ENCODE data around the gene CYB5R2. TPM values are rescaled to one million over a fixed set of nuclear protein-coding genes. Genes with fewer than 3 reads are reported as not detected.

Gene CYB5R2
- total and polyA plus RNA-seq, 2 donors (not counting 1 experiment from before 2014, with no cell fraction given): 16.2 to 22.5 TPM

GRCh38 chr11:7677071-7677470 is 3.8 kb upstream of the CYB5R2 start:
- no peak overlapping the region for H3K9ac ChIP-seq (ENCODE audit: insufficient read depth, low read length)
- H3K4me2 ChIP-seq (ENCODE audit: extremely low read depth, insufficient read depth, low read length): no peak overlapping the region

GRCh38 chr11:7675631-7676030 is 2.3 kb upstream of the CYB5R2 start:
- Histone ChIP-seq H2AFZ (ENCODE audit: low read length) (no peak overlapping the region), H3K79me2 (ENCODE audit: control insufficient read depth, insufficient read depth, low read length) (no peaks in the 10 kb centered on the region), H3K4me1 (ENCODE audit: control insufficient read depth, extremely low read depth, insufficient read depth, low read length) (no peaks in the 10 kb centered on the region), H3K4me3 (replicated peaks in 1 of 4; ENCODE audit: control extremely low read depth in 1 of 4, insufficient read depth in 1 of 4, low read depth in 3 of 4, low read length in 4 of 4) (no peak overlapping the region), H3K9me3 (ENCODE audit: control insufficient read depth, insufficient read depth, low read depth, low read length) (no peaks in the 10 kb centered on the region), H3K9ac (ENCODE audit: insufficient read depth, low read length) (no peak overlapping the region), H3K27ac (ENCODE audit: insufficient read depth, low read length) (no peak overlapping the region), H3K36me3 (ENCODE audit: control insufficient read depth, insufficient read depth, low read length) (no peaks in the 10 kb centered on the region), H3K4me2 (ENCODE audit: extremely low read depth, insufficient read depth, low read length) (no peak overlapping the region), H3K27me3 (ENCODE audit: control insufficient read depth, insufficient read depth, low read length) (no peaks in the 10 kb centered on the region), H4K20me1 (ENCODE audit: control insufficient read depth, extremely low read depth, insufficient read depth, low read length) (no peaks in the 10 kb centered on the region)
- DNase-seq (ENCODE audit: low read depth in 2 of 2): no peak
- no peak for TF ChIP-seq EZH2 (IDR thresholded peaks at IDR 0.05; ENCODE audit: low read length, missing control alignments)
- no peak for TF ChIP-seq CTCF (conservative IDR thresholded peaks at IDR 0.05 in 1 of 2, IDR thresholded peaks at IDR 0.05 in 1 of 2; ENCODE audit: low read depth in 1 of 2, low read length in 2 of 2)

More at GRCh38 chr11:7677071-7677470, 3.8 kb upstream of the CYB5R2 start:
- Histone ChIP-seq H3K4me3 (replicated peaks in 1 of 4; ENCODE audit: control extremely low read depth in 1 of 4, insufficient read depth in 1 of 4, low read depth in 3 of 4, low read length in 4 of 4) (no peak overlapping the region), H3K9me3 (ENCODE audit: control insufficient read depth, insufficient read depth, low read depth, low read length) (no peaks in the 10 kb centered on the region), H3K27ac (ENCODE audit: insufficient read depth, low read length) (no peak overlapping the region), H3K36me3 (ENCODE audit: control insufficient read depth, insufficient read depth, low read length) (no peaks in the 10 kb centered on the region), H2AFZ (ENCODE audit: low read length) (no peak overlapping the region), H4K20me1 (ENCODE audit: control insufficient read depth, extremely low read depth, insufficient read depth, low read length) (no peaks in the 10 kb centered on the region), H3K4me1 (ENCODE audit: control insufficient read depth, extremely low read depth, insufficient read depth, low read length) (no peaks in the 10 kb centered on the region), H3K79me2 (ENCODE audit: control insufficient read depth, insufficient read depth, low read length) (no peaks in the 10 kb centered on the region), H3K27me3 (ENCODE audit: control insufficient read depth, insufficient read depth, low read length) (no peaks in the 10 kb centered on the region)
- no peak for TF ChIP-seq EZH2 (IDR thresholded peaks at IDR 0.05; ENCODE audit: low read length, missing control alignments)
- no peak for TF ChIP-seq CTCF (conservative IDR thresholded peaks at IDR 0.05 in 1 of 2, IDR thresholded peaks at IDR 0.05 in 1 of 2; ENCODE audit: low read depth in 1 of 2, low read length in 2 of 2)
- DNase-seq (ENCODE audit: low read depth in 2 of 2): no peak

GRCh38 chr11:7673724-7674434 is 579 bp upstream of the CYB5R2 start:
- Histone ChIP-seq H3K27ac (ENCODE audit: insufficient read depth, low read length) (no peak overlapping the region), H3K4me1 (ENCODE audit: control insufficient read depth, extremely low read depth, insufficient read depth, low read length) (no peaks in the 10 kb centered on the region), H3K4me2 (ENCODE audit: extremely low read depth, insufficient read depth, low read length) (peak overlapping the region; percentile 32), H3K36me3 (ENCODE audit: control insufficient read depth, insufficient read depth, low read length) (no peaks in the 10 kb centered on the region), H2AFZ (ENCODE audit: low read length) (peak overlapping the region; percentile 72), H3K4me3 (replicated peaks in 1 of 4; ENCODE audit: control extremely low read depth in 1 of 4, insufficient read depth in 1 of 4, low read depth in 3 of 4, low read length in 4 of 4) (peak overlapping the region; percentile 40 to 63 (median 46)), H3K27me3 (ENCODE audit: control insufficient read depth, insufficient read depth, low read length) (no peaks in the 10 kb centered on the region), H3K79me2 (ENCODE audit: control insufficient read depth, insufficient read depth, low read length) (no peaks in the 10 kb centered on the region), H3K9ac (ENCODE audit: insufficient read depth, low read length) (peak overlapping the region; percentile 69), H3K9me3 (ENCODE audit: control insufficient read depth, insufficient read depth, low read depth, low read length) (no peaks in the 10 kb centered on the region), H4K20me1 (ENCODE audit: control insufficient read depth, extremely low read depth, insufficient read depth, low read length) (no peaks in the 10 kb centered on the region)
- peak in 1 of 2 donors; percentile 33 for DNase-seq (ENCODE audit: low read depth in 2 of 2)
- no peak for TF ChIP-seq CTCF (conservative IDR thresholded peaks at IDR 0.05 in 1 of 2, IDR thresholded peaks at IDR 0.05 in 1 of 2; ENCODE audit: low read depth in 1 of 2, low read length in 2 of 2)
- TF ChIP-seq EZH2 (IDR thresholded peaks at IDR 0.05; ENCODE audit: low read length, missing control alignments): no peak

Measured in fibroblast of lung (primary cell).